NCI-H524 treated with DMSO at 0.1 percent for 48 hours (cell line): ENCODE measurements around the gene ITGB2.

Experiments used
- DNase-seq: peaks from one replicate; lab custom pipeline; 2025; lab: John Stamatoyannopoulos, UW

ITGB2 gene

DNA sequence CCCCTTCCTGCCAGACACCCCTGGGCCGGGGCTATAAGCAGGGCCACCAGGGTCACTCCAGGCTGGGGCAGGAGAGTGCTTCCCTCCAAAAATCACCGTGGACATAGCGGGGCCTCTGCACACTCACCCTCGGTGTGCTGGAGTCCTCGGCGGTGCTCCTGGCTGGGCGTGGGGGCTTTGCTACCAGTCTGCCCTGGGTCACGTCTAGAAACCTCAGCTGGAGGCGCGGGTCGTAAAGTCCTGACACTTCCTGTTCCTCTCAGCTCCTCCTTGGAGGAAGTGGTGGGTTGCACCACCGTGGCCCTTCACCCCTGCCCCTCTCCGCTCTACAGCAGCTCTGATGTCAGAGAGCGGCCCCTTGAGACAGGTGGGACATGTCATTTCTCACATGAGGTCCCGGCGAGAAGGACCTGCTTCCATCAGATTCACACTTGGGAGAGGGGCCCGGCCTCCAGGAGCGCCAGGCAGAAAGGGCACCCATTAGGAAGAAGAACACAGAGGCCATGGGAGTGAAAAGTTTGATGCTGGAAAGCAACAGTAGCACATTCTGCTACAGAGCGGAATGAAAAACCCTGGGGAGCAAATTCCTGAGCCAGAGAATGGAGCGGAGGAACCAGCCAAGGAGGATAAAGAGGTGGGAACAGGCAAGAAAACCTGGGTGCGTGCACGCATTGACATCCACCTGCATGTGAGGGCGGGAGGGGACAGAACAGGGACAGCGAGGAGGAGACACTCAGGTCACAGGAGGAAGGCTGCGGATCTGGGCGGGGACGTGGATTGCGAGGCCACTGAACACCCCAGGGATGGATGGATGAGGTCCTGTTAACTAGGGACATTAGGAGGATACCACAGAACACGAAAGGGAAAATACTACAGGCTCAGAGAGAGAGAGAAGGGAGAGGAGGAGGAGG lies at the start of gene ITGB2:
Gene ITGB2 (minus strand): TSS at position 206 of the 911 bp plus-strand sequence. CDS start 10,117 bp downstream, outside the sequence.
- DNase-seq = no peak

DNA sequence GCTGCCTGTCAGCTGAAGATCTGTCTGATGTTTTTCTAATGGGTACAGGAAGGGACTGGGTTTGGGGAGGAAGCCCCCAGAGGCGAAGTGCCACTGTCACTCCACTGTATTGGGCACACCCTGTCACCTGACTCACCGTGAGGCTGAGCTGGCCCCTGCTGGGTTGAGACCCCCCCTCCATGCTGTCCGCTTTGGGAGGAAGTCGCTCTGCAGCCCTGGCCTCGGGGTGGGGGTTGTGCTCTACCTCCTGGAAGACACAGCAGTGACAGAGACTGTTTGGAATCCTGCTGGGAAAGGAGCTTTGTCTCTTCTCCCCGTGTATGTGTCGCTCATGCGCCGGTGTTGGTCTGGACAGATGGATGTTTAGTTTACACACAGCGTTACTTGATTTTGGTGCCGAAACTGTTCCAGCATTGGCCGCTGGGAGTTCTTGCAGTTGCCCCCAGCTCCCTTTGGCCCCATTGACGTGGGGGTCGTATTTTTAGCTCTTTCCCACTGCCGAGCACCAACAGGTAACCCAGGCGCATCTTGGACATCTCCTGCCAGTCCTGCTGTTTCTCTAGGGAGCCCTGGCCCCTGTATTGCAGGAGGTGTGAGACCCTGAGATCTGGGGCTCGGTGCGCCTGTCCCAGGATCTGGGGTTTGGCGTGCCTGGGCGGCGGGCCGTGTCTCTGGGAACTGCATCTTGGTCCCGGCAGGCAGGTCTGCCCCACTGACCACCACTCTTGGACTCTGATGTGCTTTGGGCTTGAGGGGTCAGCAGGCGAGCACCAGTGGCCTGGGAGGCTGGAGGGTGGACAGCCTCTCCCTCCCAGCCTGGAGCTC lies 49.4 kb upstream of the ITGB2 start:
- no peak for DNase-seq

DNA sequence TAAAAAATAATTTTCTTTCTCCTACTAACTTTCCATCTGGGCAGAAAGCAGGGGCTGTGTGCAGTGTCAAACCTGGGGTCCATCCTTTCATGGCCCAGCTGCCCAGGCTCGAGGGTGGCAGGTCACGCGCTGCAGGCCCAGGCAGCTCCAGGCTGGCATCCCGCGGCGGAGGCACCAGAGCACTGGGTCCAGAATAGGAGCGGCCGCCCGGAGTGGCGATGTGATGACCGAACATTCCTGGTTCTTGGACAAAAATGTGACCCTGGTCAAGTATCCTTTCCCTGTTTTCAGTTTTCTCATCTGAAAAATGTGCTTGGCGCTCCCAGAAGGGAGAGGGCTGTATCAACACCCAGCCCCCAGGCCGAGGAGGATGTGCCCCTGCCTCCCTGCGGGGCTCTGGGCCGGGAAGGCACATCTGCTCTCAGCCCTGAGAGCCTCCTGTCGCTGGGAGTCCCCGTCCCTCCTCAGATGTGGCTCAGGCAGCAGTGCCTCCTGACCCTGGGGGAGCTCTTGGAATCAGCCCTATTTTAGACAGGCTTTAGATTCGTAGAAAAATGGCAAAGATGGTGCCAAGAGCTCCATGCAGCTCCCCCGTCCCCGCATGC lies 48.5 kb upstream of the ITGB2 start:
- DNase-seq = no peak

DNA sequence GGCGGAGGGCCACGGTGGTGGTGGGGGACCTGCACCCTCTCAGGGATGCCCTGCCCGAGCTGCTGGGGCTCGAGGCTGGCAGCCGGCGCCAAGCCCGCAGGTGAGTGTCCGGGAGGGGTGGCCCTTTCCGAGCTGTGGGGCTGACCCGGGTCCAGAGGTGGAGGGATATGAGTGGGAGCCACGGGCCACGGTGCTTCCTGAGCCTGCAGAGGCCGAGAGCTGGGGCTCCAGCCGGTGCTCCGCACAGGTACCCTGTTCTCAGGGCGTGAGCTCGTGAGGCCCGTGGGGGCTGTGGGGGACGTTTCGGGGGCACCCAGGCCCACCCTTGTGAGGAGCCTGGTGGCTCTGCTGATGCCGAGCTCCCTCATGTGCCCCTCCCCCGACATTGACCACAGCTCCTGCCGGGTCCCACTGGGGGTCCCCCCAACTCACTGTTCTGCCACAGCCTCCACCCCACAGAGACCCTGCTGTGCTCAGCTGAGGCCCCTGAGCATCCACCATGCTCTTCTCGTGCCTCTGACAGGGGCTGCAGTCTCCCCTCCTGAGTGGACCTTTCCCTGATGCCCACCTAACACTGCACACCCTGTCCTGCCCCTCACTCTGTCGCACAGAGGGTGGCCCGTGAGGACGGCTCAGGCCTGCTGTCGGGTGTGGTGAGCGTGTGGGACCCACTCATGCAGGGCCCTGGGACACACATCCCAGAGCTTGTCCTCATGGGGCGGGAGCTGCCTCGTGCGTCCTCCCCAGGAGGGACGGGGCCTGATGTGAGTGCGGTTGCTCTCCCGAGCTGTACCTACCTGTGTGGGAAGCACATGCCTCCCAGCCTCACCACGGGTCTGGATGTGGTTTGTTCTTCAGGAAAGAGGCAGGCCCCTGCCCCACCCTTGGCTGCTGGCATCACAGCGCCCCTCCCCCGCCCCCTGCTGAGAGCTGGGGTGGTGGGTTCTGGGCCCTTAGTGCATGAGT lies 46.7 kb upstream of the ITGB2 start:
- no peak for DNase-seq

DNA sequence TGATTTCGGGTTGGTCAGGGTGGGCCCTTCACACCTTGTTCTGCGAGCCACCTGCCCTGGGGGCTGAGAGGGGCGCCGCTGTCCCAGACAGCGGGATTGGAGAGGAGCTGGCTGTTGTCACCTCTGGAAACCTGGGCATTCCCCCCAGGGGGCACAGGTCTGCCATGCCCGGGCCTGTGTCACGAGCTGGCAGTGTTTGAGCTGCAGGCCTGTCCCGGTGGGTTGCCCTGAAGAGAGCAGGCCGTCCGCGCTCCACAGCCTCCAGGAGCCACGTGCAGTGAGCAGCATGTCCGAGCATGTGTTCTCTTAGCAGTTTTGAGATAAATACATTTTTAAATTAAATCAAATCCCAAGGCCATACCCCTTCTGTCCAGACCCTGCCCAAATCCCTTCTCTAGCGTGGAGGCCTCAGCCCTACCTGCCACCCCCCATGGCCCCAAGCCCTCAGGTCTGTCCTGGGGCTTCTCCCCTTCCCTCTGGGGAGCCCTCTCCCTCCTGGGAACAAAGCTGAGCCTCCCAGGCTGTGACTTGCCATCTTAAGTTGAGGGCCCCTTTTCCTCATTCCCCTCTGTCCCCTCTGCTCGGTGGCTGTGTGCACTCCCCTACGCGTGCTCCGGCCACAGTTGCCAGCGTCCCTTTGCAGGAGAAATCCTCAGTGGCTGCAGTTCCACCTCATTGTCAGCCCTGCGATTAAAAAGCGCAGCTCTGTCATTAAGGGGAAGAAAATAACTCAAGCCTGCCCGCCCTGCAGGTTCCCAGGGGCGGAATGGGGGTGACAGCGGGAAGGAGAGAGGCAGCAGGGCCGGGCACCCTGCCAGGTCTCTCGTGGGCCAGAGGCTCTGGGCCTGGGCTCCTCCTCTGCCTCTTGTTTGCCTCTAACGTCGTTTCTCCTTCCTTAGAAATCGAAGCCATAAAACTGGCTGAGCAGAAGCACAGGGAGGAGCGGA lies 45.7 kb upstream of the ITGB2 start:
- DNase-seq = no peak

DNA sequence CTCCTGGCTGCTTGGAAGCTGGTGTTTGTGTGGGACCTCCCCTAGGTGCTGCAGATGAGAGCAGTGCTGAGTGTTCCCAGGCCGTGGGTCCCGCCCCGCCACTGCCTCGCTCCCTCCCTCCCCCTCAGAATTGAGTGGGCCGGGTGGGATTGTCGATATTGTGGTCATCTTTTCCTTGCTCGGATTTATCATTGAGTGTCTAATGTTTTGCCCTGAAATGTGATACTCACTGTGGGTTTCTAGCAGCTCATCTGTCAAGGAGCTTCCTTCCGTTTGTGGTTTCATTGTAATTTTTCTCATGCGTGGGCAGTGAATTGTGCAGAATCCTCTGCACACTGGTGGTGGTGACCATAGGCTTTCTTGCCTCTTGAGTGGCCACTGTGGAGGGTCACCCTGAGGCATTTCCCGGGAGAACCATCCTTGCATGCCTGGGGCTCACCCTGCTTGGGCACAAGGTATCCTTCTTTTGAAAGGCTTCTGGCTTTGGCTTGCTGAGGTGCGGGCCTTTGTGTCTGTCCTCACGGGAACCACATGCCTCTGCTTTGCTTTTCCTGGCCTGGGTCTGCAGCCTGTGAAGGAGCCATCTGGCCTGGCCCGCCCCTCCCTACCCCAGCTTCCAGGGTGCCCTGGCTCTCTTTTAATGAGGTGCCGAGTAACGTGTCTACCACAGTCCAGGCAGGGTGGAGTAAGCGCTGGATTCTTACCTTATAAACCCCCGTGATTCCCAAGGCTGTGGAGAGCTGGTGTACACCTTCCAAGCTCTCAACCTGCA lies 44.7 kb upstream of the ITGB2 start:
- no peak for DNase-seq

DNA sequence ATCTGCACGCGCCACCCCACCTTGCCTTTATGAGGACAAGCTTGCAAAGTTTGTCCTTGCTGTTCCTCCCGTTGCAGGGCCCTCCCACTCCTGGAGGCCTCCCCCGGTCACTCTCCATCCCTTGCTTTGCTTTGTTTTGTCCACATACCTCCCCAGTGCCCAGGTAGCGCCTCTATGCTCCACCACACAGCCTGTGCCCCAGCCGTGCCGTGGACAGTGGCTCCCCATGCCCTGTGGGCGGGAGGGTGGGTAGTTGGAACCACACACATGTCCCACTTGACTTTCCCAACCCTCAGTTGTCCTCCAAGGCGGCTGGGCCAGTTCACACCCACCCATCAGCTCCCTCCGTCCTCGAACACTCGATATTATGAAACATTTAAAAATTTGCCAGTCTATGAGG lies 43.7 kb upstream of the ITGB2 start:
- no peak for DNase-seq

DNA sequence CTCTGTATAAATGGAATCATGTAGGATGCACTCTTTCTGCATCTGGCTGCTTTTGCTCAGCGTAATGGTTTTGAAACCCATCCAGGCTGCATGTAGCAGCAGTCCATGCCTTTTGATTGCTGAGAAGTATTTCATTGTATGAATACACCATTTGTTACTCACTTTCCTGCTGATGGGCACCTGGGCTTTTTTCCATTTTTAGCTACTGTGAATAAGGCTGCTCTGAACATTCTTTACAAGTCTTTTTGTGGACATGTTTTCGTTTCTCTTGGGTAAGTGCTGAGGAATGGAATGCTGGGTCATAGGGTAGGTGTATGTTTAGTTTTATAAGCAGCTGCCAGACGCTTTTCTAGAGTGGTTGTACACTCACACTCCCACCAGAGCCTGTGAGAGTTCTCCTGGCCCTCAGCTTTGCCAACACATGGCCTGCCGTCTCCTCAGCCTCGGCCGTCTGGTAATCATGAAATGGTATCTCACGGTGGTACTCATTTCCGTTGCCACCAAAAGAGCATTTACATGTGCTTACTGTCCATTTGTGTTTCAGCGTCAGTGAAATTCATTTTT lies 41.8 kb upstream of the ITGB2 start:
- DNase-seq = no peak

DNA sequence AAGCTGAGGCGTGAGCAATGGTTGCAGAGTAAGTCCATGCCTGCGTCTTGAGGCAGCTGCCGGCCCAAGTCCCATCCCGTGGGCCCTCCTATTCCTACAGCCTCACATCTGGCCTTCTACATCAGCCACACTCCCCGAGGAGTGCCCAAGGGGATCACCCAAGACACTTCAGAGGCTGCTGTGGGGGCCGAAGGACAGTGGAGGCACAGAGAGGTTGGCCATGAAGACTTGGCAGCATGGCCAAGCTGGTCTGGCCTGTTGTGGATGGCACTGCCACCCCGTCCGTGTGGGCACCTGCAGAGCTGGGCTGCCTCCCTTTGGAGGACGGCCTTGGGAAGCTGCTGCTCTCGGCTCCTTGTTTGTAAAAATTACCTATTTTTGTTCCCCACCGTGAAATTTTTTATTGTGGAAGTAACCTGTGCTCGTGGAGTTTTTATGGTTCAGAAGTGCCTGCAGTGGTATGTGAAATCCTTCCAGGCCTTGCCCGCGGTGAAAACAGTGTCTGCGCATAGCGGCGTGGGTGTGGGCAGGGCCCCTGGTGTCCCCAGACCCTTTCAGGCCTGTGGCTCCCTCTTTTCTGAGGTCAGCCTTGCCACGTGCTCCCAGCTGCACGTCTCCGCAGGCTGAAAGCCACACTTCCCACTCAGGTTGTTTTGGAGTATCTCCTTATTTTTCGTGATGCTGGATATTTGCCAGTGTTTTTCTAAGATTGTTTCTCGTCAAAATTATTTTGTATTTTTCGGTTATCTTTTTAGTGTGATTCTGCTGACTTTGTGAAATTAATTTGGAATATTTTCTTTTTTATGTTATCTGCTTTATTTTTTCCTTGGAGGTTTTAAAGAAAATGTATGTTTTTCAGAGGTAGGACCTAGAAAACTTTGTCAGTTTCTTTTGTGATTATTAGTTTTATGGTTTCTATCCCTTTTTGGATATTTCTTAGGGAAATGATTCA lies 39.7 kb upstream of the ITGB2 start:
- DNase-seq = no peak

DNA sequence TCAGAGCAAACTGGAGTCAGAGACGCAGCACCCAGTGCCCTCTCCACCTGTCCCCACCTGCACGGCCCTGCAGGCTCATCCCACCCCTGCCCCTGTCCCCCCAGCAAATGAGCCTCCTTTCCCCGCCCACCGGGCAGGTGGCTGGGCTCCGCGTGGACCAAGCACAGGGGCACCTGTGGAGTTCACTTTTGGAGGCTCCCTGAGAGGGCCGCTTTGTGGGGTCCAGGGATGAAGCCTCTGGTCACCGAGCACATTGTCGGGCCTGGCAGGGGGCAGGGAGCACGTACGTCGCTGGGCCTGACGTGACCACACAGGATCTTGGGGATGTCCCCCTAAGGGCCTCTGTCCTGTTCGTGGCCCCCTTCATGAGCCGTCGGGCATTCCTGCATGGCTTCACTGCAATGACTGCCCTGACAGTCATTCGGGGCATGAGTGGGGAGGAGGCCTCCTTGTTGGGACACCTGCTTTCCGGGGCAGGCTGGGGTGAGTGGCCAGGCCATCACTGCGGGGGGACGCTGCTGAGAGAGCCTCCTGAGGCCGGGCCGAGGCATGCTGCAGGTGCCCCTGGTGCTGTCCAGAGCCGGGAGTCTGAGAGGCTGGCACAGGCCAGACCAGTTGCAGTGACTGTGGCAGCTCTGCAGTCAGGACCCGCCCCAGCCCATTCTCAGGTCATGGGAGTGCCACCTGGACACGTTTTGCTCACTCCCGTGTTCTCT lies 38.8 kb upstream of the ITGB2 start:
- DNase-seq = no peak

DNA sequence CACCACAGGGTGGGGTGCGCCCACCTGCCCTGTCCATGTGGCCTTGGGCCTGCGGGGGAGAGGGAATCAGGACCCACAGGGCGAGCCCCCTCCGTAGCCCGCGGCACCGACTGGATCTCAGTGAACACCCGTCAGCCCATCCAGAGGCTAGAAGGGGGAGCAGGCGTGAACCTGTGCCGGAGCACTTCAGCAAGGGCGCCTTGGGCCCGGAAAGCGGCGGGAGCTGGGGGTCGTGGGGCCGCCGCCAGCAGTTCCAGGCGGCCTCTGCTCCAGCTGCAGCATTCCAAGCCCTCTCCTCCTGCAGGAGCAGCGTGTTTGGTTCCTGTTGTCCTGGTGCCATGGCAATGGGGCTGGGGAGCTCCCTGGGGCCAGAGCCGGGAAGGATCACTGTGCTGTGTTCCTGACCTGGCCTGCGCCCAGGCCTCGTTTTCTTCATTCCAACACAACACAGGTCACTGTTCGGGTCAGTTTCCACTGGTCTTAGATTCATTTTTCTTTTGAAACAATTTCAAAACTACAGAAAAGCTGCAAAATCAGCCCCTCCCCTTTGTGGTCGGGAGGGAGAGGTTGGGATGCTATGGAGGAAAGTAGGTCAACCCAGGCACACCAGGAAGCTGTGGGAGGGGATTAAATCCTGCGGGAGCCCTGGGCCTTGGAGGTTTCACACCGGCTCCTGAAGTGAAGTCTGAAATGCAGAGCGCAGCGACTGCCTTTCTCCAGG lies 37.9 kb upstream of the ITGB2 start:
- DNase-seq = no peak

DNA sequence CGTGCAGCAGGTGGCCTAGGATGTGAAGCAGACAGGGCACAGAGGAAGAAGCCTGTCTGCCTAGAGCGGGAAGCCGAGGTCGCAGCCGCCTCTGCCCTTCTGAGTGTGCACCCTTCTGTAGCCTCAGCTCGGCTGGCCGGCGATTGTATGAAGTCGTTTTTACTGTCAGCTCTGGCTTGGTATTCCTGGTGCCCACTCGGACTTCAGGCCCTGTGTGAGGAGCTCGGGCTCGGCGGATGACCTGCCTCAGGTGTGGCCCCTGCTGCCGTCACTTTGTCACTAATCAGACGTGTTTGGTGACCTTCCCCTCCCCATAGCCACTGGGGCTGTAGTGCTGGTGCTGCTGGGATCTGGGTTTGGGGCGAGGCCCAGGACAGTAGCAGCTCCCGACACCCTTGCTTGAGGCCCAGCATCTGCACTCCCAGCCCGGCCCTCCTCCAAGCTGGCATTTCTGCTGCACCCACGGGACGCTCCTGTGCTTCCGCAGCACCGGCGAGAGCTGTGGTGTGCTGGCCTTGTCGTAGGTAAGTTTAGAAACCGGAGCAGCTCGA lies 37.3 kb upstream of the ITGB2 start:
- no peak for DNase-seq

DNA sequence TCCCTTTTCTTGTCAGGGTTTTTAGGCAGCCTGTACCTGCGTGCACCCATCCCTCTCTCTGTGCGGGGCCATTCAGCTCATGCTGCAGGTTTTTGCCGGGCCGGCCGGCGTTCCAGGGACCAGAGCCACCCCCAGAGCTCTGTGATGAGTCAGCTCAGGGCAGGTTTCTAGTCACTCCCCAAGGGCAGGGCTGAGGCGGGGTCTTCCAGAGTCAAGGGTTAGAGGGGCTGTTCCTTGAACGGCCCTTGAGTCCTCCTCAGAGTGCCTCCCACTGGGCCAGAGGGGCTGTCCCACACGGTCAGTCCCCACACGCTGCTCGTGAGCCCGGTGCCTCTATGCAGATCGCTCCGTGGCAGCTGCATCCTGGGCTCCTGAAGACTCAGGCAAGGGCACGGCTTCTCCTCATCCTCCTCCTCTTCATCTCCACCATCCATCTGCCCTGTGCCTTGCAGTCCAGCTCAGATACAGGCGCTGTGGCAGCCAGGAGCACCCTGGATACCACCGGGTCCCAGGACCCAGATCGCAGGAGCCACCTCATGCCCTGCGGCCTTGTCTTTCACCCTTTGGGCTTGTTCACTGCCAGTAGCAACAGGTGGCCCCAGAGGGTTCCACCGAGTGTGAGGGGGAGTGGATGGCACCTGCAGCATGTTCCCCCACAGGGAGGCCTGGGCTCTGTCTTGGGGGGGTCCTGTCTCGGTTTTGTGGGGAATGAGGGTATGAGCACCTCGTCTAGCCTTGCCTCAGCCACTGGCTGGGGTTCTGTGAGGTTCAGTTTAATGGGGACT lies 36.5 kb upstream of the ITGB2 start:
- DNase-seq = no peak

DNA sequence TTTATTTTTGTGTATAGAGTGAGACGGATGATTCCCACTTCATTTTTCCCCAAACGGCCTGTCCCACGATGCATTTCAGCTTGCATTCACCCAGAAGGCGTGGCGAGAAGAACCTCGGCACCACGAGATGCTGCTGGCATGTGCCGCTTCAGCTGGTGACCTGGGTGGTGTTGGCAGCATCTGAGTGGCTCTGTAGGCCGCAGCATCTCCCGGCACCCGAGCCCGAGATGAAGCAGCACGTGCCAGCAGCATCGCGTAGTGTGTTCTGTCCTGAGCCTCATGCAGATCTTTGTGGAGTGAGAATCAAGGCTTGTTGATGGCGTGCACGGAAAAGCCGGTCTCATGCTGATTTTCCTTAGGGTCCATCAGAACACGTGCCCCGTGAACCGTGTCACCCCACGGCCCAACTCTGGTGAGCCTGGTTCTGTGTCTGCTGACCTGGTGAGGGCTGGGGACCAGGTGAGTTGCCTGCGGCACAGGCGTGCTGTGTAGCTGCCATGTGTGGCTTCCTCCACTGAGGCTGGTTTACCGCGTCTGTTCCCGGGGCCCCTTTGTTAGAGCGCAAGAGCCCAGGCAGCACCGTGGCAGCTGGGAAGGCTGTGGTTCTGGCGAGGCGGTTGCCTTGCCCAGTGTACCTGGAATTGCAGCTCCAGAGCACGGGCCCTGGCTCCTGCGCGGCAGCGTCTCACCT lies 35.8 kb upstream of the ITGB2 start:
- no peak for DNase-seq

DNA sequence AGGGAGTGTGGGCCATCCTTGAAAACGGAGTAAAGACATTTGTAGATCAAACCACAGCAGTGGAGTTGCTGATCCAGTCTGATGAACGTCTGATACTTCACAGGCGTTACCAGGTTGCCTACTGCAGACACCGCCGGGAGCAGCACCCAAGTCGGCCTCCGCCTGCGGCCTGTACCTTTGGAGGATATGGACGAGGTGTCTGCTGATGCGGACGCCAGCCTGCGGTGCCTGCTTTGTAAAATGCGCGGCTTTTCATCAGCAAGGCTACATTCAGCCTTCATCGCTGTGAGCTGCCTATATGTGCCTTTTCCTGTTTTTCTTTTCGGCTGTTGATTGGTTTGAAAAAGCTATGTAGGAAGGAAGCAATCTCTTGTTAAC lies 35.1 kb upstream of the ITGB2 start:
- DNase-seq = no peak
